T-helper 17 cell (primary cell): ENCODE data around the gene AEN. TPM values are rescaled to one million over a fixed set of nuclear protein-coding genes. Genes with fewer than 3 reads are reported as not detected.

Source experiments
- ATAC-seq: fragments of 150-1000 bp; cut with Tn5 transposase; 2 replicates; pipeline ENCODE4 v1.10.0; 2021; ENCODE audit warnings: mild to moderate bottlenecking, moderate library complexity
- DNase-seq, 3 donors: peaks; one replicate each; pipeline versions ENCODE4 v3.0.0 to v3.0.0-alpha.2; 2020 to 2021
- H3K9me3 ChIP-seq: one replicate; pipeline ENCODE4 v1.7.0; 2013; ENCODE audit warnings: low read length, mild to moderate bottlenecking; ENCODE audit not compliant: control insufficient read depth, poor library complexity, severe bottlenecking
- H3K27ac Mint-ChIP-seq: one replicate; pipeline ENCODE4 v1.8.0; 2022; ENCODE audit warnings: mild to moderate bottlenecking, moderate library complexity, mixed read lengths
- H3K27me3 Mint-ChIP-seq: one replicate; pipeline ENCODE4 v1.8.0; 2022; ENCODE audit warnings: mixed read lengths
- H3K36me3 Mint-ChIP-seq: one replicate; pipeline ENCODE4 v1.8.0; 2022; ENCODE audit warnings: low read depth, mixed read lengths
- H3K4me1 Mint-ChIP-seq: one replicate; pipeline ENCODE4 v1.8.0; 2022; ENCODE audit warnings: mild to moderate bottlenecking, mixed read lengths
- H3K4me3 Mint-ChIP-seq: one replicate; pipeline ENCODE4 v1.8.0; 2022; ENCODE audit warnings: mild to moderate bottlenecking, moderate library complexity, mixed read lengths
- total RNA-seq, 4 donors: library from RNA in 2 of 4; stranded (reverse) in 2 of 4; gene quantifications; one replicate each; pipeline ENCODE4 v1.2.3 and lab custom pipeline; 2022 to 2026

Gene AEN
- total RNA-seq, 2 donors from 2014 or later: 32.2 to 41.0 TPM

DNA sequence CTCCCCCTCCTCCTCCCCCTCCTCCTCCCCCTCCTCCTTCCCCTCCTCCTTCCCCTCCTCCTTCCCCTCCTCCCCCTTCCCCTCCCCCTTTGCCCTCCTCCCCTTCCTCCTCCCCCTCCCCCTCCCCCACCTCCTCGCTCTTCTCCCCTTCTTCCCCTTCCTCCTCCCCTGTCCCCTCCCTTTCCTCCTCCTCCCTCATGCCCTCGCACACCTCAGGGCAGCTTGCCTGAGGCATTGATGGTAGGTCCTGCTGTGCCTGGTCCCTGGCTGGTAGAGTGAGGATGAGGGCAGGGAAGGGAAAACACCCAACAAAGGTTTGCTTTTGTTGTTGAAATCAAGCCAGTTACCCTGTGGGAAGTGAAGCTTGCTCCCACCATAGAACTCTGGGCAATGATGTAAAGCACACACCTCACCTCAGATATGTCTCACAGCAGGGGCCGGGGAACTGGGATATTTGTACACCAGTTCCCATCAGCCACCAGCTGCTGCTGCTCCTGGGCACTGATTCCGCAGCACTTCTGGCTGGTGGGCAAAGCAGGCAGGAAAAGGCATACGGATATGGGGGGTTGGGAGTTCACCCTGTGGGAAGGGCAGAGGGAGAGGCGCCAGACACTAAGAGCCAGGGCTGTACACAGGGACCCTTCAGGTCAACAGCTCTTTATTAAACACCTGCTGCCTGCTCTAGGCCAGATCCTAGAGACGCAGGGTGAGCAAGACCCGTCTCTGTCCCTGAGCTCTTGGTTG, 31.5 kb downstream of the AEN start:
- ATAC-seq: no peak
- Mint-ChIP-seq H3K4me1 (peaks cover 54% of the 10 kb centered on the region), H3K36me3 (peaks cover 4% of the 10 kb centered on the region), H3K27ac (peak overlapping the region; percentile 95), H3K27me3 (no peaks in the 10 kb centered on the region), H3K4me3 (peak overlapping the region; percentile 55)
- no peak for DNase-seq
- H3K9me3 ChIP-seq: no peaks in the 10 kb centered on the region

DNA sequence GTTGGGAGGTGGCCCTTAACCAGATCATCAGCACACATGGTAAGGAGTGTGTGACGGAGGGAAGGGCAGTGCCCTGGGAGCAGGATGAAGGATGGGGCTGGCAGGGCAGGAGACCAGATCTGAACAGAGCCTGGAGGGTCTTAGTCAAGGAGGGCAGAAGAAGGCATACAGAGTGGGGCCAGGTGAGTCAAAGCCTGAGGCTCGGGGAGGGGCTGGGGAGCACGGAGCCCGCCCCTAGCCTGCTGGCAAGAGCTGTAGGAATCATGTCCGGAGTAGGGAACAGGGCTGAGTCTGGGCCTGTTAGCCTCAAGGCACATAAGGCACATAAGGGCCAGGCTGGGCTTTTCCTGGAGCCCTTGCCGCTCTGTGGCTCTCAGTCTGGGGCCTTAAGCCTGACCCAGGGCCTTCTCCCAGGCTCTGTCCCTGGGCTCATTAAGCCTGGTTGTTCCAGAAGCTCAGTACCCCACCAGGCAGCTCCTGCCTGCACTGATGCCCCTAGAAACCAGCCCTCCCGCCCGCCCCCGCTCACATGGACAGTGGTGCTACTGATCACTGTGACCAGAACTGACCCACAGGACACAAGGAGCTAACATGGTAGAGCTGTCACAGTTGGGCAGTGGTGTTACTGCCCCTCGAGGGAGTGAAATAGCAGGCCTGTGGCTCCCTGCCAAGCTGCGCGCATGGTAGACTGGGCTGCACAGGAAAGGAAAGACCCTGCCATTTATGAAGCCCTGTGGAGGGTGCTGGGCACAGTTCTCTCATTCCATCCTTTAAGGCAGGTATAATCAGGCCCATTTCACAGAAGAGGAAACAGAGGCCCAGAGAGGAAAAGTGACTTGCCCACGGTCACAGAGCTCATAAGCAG, 32.3 kb downstream of the AEN start:
- H3K4me1 Mint-ChIP-seq: peaks cover 49% of the 10 kb centered on the region
- H3K27ac Mint-ChIP-seq: peak overlapping the region; percentile 95
- DNase-seq (no peak), ATAC-seq (no peak)
- no peaks in the 10 kb centered on the region for H3K27me3 Mint-ChIP-seq
- H3K9me3 ChIP-seq: no peaks in the 10 kb centered on the region
- H3K4me3 Mint-ChIP-seq: peak overlapping the region; percentile 55
- H3K36me3 Mint-ChIP-seq: peaks cover 4% of the 10 kb centered on the region

DNA sequence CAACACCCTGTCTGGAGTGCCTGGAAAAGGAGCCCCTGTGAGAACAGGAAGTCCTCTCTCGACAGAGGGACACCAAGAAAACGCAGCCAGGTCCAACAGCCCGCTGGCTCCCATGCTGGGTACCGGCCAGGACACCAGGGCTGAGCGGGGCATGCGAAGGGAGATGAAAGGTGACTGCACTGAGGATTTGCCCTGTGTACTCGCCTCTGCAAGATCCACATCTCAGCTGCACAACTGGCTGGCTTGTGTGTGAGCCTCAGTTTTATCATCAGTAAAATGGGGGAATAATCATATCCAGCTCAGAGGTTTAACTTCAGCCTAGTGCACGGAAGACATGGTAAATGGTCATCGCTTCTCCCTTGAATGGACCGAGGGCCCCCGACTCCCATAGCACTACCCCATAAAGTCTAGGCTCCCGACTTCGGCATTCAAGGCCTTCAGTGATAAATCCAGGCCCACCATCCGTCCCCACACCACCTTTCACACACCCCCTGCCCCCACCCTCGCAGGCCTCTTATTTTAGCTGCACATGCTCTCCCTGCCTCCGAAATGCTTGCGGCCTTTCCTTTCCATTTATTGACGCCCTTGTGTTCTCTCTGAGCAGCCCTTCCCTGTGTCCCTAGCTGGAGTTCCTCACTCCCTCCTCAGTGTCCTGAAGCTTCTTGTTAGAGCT, 33.4 kb downstream of the AEN start:
- H3K27me3 Mint-ChIP-seq: no peaks in the 10 kb centered on the region
- H3K4me1 Mint-ChIP-seq: peaks cover 39% of the 10 kb centered on the region
- ATAC-seq (no peak), DNase-seq (no peak)
- no peaks in the 10 kb centered on the region for H3K9me3 ChIP-seq
- H3K4me3 Mint-ChIP-seq: peak overlapping the region; percentile 7
- H3K36me3 Mint-ChIP-seq: peaks cover 2% of the 10 kb centered on the region
- H3K27ac Mint-ChIP-seq: peak overlapping the region; percentile 89

DNA sequence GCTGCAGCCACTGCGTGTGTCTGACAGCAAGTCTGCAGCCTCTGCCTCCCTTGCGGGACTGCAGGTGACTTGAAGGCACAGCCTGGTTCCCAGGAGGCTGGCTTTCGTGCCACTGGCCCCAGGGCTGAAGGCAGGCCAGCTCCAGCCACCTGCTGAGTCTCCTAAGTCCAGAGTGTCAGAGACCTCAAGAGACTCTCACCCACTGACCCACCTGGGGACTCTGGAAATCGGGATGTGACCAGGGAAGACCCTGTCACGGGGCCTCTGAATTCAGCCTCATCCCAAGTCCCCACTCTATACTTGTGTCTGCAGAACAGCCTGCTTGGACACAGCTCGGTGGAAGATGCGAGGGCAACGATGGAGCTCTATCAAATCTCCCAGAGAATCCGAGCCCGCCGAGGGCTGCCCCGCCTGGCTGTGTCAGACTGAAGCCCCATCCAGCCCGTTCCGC, 34.0 kb downstream of the AEN start:
- no peak for ATAC-seq
- Mint-ChIP-seq H3K27ac (peak overlapping the region; percentile 89), H3K36me3 (peaks cover 2% of the 10 kb centered on the region), H3K4me1 (peaks cover 35% of the 10 kb centered on the region), H3K27me3 (no peaks in the 10 kb centered on the region), H3K4me3 (peak overlapping the region; percentile 39)
- no peaks in the 10 kb centered on the region for H3K9me3 ChIP-seq
- no peak for DNase-seq

DNA sequence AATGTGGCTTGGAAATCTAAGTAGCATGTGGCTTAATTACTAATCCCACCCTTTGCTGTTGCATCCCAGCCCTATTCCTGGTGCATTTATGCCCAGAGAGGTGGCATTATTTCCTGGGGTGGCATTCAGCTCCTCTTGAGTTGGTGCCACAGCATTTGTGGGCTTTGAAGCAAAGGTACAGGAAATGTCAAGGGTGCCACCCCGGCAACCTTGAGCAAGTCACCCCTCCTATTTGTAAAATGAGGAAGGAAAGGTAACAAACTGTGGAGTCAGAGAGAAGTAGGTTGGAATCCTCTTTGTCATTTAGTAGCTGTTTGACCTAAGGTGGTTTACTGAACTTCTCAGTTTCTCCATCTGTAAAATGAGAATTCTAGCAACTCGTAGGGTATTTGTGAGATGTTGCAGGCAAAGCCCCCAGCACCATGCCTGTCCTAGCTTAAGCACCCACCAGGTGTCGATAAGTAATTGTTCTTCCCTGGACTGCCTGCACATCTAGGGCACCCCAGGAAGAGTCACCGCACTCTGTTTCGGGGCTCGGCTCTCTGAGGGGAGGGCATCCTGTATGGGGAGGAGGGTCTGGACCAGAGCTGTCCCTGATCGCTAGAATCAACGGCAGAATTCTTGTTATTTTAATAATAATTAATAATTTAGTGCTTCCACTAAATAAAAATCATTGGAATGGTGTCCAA, 34.8 kb downstream of the AEN start:
- Mint-ChIP-seq H3K36me3 (peaks cover 2% of the 10 kb centered on the region), H3K27ac (peak overlapping the region; percentile 89), H3K27me3 (no peaks in the 10 kb centered on the region), H3K4me1 (peaks cover 37% of the 10 kb centered on the region), H3K4me3 (peak overlapping the region; percentile 39)
- no peak for ATAC-seq
- H3K9me3 ChIP-seq: no peaks in the 10 kb centered on the region
- no peak for DNase-seq

DNA sequence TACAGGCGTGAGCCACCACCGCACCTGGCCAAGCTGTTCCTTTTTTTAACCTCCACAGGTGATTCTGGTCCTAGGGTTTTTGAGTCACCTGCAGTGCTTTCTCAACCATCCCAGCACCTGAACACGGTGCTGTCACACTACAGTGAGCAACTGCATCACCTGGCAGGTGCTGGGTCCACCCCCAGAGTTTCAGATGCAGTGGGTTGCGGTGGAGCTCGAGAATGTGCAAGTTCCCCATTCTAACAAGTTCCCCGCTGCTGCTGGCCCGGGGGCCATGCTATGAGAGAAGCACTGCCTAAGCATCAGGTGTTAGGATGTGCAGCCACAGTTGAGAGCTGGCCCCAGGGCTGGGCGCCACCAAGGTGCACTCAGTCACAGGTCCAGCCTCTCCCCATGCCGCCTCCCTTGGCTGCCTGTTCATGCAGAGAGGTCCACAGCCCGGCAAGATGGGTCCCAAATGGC, 35.7 kb downstream of the AEN start:
- DNase-seq (no peak), ATAC-seq (peak; percentile 66)
- H3K9me3 ChIP-seq: no peaks in the 10 kb centered on the region
- peaks cover 33% of the 10 kb centered on the region for H3K4me1 Mint-ChIP-seq
- peak overlapping the region; percentile 80 for H3K27ac Mint-ChIP-seq
- no peaks in the 10 kb centered on the region for H3K27me3 Mint-ChIP-seq
- H3K4me3 Mint-ChIP-seq: no peak overlapping the region
- peaks cover 2% of the 10 kb centered on the region for H3K36me3 Mint-ChIP-seq

DNA sequence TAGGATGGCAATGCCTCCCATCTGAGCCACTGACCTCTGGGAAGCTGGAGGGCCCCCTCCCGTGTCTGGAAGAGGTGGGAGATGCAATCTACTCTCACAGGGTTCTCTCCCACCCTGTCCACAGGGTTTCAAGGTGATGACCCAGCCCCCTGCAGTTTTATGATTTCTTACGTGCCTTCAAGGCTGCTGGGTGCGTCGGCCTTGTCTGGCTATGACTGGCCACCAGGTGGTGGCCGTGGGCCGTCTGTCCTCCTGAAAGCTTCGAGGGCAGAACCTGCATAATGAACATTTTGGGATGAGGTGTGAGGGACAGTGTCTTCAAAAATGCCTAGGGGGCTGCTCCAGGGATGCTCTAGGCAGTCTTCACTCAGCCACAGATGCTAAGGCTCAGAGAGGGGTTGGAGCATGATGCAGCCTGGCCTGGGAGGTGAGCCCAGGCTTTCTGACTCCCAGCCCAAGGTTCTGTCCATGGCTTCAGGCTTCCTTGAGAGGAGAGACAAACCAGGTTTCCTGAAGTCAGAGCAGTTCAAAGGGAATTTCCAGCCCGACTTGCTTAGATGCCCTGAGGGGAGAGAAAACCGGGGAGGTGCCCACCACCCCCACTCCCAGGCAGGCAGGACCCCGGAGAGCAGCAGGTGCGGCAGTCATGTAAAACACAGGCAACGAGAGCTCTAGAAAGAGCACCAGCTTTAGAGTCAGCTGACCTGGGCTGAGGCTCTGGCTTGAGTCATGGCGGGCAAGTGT, 36.4 kb downstream of the AEN start:
- H3K36me3 Mint-ChIP-seq: peaks cover 2% of the 10 kb centered on the region
- H3K9me3 ChIP-seq: no peaks in the 10 kb centered on the region
- peaks cover 32% of the 10 kb centered on the region for H3K4me1 Mint-ChIP-seq
- DNase-seq (no peak), ATAC-seq (no peak)
- no peaks in the 10 kb centered on the region for H3K27me3 Mint-ChIP-seq
- peak overlapping the region; percentile 5 for H3K4me3 Mint-ChIP-seq
- H3K27ac Mint-ChIP-seq: peak overlapping the region; percentile 80

DNA sequence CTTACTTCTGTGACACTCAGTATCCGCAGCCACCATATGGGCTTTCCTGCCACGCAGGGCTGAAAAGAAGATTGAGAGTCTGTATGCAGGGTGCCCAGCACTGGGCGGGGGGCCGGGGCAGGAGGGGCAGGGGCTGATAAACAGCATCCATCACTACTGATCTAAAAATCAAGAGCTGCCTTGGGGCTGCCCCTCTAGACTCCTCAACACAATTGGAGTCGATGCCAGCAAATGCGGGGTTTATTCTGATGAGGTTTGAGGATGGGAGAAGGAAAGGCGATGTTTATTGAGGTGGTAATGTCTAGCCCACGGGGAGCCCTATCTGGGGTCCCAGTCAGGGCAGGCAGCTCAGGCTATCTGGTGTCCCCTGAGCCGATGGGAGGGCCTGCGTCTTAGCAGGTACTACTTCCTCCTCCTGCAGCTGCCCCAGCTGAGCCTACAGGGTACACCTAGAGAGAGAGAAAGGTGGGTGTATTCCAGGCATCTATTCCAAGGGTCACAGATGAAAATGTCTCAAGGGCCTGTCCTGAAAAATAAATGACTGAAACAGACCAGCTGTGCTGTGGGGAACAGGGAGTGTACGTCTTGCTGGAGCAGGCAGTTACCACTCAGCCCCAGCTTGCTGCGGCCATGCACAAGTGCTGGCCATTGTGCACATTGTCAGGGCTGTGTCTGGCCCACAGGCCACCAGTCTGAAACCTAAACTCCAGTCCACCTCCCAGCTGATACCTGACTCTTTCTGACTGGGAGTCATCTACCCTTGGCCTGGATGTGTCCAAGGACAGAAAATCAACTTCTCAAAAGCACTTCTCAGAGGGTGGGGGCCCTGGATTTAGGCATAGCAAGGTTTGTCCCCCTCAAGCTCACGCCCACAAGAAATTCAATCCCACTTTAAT, 37.2 kb downstream of the AEN start:
- no peak for ATAC-seq
- no peak for DNase-seq
- peaks cover 2% of the 10 kb centered on the region for H3K36me3 Mint-ChIP-seq
- H3K27me3 Mint-ChIP-seq: no peaks in the 10 kb centered on the region
- peaks cover 25% of the 10 kb centered on the region for H3K4me1 Mint-ChIP-seq
- H3K27ac Mint-ChIP-seq: peak overlapping the region; percentile 80
- H3K4me3 Mint-ChIP-seq: no peak overlapping the region
- H3K9me3 ChIP-seq: no peaks in the 10 kb centered on the region

DNA sequence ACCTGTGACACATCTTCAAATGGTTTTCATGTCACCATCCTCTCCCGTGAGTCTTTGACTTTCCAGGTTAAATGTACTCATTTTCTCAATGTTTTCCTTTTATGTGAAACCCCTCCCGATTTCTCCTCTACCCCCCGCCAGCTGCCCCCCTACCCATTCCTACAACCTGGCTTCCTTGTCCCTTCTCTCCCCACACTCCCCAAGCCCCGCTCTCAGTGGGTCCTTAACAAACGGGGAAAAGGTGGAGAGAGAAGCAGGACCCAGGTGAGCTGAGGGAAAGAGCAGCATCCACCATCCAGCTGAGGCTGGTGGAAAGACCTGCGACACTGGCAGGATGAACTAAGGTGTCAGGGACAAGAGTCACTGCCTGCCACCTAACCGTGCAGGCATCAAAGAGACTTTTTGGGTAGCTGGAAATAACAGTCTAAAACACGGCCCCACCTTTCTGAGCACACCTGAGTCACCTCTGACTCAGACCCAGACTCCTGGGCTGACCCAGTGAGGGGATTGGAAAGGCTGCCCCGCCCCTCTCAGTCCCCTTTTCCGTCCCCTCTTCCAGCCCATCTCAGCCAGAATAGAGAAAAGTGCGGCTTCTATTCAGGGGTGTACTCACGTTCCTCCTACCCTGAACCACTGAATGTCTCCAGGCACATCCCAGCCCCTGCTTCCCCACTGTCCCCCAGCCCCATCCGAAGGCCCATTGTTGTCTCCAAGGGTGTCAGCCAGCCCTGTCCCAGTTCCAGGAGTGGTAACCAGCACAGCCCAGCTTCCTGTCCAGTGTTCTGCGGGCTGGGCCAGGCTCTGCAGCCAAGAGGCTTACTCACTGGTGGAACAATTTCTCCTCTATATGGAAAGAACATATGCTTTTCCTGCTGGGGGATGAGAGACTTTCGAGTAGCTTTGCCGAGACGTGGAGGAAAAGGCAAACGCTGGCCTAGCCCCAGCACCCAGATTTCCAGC, 38.1 kb downstream of the AEN start:
- Mint-ChIP-seq H3K36me3 (peaks cover 2% of the 10 kb centered on the region), H3K4me1 (peaks cover 27% of the 10 kb centered on the region), H3K27me3 (no peaks in the 10 kb centered on the region), H3K4me3 (no peak overlapping the region), H3K27ac (peak overlapping the region; percentile 45)
- DNase-seq (no peak), ATAC-seq (no peak)
- no peaks in the 10 kb centered on the region for H3K9me3 ChIP-seq

DNA sequence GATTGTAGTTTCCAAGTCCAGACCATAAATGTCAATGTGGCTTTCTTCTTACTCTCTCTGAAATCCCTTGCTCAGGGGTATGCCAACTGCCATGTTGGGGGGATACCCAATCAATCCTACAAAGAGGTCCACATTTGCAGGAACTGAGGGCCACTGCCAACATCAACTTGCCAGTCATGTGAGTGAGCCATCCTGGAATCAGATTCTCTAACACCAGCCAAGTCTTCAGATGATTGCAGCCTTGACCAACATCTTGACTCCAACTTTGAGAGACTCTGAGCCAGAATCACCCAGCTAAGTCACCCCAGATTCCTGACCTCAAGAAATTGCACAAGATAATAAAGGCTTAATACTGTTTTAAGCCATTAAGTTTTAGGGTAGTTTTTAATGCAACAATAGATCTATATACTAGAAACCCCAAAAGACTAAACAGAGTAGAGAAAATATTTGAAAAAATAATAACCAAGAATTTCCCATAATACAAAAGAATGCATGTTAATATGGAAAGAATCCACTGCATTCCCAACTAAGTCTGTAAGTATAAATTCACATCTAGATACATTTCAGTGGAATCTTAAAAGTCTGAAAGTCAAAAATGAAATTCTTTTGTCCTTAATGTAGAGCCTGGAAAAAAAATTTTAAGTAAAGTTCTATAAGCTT, 40.0 kb downstream of the AEN start:
- H3K9me3 ChIP-seq: no peaks in the 10 kb centered on the region
- no peak for DNase-seq
- Mint-ChIP-seq H3K27ac (peak overlapping the region; percentile 21), H3K27me3 (no peaks in the 10 kb centered on the region), H3K4me3 (no peak overlapping the region), H3K36me3 (no peaks in the 10 kb centered on the region), H3K4me1 (peaks cover 19% of the 10 kb centered on the region)
- no peak for ATAC-seq
